Suppressor macrophage treated with lipopolysaccharide for 4 hours (primary cell): ENCODE data around the gene SRRM2.

ENCODE experiments used
- DNase-seq: peaks from one replicate; pipeline ENCODE4 v3.0.0-alpha.2; 2020

Gene SRRM2

GRCh38 chr16:2740476-2740875 lies 12.0 kb upstream of the SRRM2 start:
- DNase-seq = no peak

GRCh38 chr16:2741168-2741567 lies 11.3 kb upstream of the SRRM2 start:
- DNase-seq = no peak

GRCh38 chr16:2742323-2743006 lies 10.0 kb upstream of the SRRM2 start:
- DNase-seq = no peak

GRCh38 chr16:2743007-2743810 lies 9.2 kb upstream of the SRRM2 start:
- no peak for DNase-seq

GRCh38 chr16:2744711-2745110 lies 7.7 kb upstream of the SRRM2 start:
- DNase-seq = no peak

- DNase-seq = no peak
Observed at GRCh38 chr16:2745116-2745890, 7.1 kb upstream of the SRRM2 start.

GRCh38 chr16:2745961-2746360 lies 6.5 kb upstream of the SRRM2 start:
- DNase-seq = no peak

GRCh38 chr16:2748757-2749455 lies 3.5 kb upstream of the SRRM2 start:
- no peak for DNase-seq

GRCh38 chr16:2749476-2749875 lies 3.0 kb upstream of the SRRM2 start:
- no peak for DNase-seq

- no peak for DNase-seq
Observed at GRCh38 chr16:2749936-2750335, 2.5 kb upstream of the SRRM2 start.

GRCh38 chr16:2751577-2752034 lies 832 bp upstream of the SRRM2 start:
- no peak for DNase-seq

- DNase-seq = peak; percentile 85
Observed at GRCh38 chr16:2752850-2753732, 653 bp downstream of the SRRM2 start.

- DNase-seq = no peak
Observed at GRCh38 chr16:2753733-2754020, 1.2 kb downstream of the SRRM2 start.

- DNase-seq = no peak
Observed at GRCh38 chr16:2755158-2755557, 2.7 kb downstream of the SRRM2 start.

GRCh38 chr16:2756288-2757015 lies 4.0 kb downstream of the SRRM2 start:
- no peak for DNase-seq

- DNase-seq = no peak
Observed at GRCh38 chr16:2757344-2757743, 4.9 kb downstream of the SRRM2 start.

- no peak for DNase-seq
Observed at GRCh38 chr16:2761472-2761871, 9.0 kb downstream of the SRRM2 start.

GRCh38 chr16:2761886-2762583 lies 9.6 kb downstream of the SRRM2 start:
- DNase-seq = no peak

- DNase-seq = no peak
Observed at GRCh38 chr16:2762711-2763110, 10.3 kb downstream of the SRRM2 start.

GRCh38 chr16:2763173-2763572 lies 10.7 kb downstream of the SRRM2 start:
- DNase-seq = no peak

- no peak for DNase-seq
Observed at GRCh38 chr16:2764718-2765117, 12.3 kb downstream of the SRRM2 start.
